Astrocyte (in vitro differentiated cells and primary cell): ENCODE measurements around the gene TM9SF1.

Source experiments
- EZH2 ChIP-seq: IDR thresholded peaks from 2 replicates; pipeline ENCODE4 v1.6.1; 2012; ENCODE audit warnings: mild to moderate bottlenecking, low read length, inconsistent platforms; ENCODE audit not compliant: insufficient read depth
- TF ChIP-seq, protein P1 (sequence below): IDR thresholded peaks from 2 replicates; pipeline ENCODE4 v1.5.1; 2011; ENCODE audit warnings: low read depth, mild to moderate bottlenecking, inconsistent platforms, low read length, moderate library complexity; ENCODE audit not compliant: insufficient read depth

DNA sequence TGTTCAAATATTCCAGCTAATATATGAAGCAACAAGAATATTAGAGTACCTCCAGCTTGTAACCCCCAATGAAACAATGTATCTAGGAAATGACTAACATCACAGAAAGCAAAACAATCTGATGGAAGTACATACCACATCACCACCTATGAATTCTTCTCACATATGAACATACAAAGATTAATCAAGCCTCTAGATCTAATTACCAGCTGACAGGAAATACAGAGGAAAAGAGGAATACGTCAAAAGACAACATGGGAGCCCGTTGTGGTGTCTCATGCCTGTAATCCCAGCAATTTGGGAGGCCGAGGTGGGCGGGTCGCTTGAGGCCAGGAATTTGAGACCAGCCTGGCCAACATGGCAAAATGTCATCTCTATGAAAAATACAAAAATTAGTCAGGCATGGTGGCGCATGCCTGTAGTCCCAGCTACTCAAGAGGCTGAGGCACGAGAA, 29.4 kb upstream of the TM9SF1 start:
- TF ChIP-seq, protein P1, sequence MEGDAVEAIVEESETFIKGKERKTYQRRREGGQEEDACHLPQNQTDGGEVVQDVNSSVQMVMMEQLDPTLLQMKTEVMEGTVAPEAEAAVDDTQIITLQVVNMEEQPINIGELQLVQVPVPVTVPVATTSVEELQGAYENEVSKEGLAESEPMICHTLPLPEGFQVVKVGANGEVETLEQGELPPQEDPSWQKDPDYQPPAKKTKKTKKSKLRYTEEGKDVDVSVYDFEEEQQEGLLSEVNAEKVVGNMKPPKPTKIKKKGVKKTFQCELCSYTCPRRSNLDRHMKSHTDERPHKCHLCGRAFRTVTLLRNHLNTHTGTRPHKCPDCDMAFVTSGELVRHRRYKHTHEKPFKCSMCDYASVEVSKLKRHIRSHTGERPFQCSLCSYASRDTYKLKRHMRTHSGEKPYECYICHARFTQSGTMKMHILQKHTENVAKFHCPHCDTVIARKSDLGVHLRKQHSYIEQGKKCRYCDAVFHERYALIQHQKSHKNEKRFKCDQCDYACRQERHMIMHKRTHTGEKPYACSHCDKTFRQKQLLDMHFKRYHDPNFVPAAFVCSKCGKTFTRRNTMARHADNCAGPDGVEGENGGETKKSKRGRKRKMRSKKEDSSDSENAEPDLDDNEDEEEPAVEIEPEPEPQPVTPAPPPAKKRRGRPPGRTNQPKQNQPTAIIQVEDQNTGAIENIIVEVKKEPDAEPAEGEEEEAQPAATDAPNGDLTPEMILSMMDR: no peak
- TF ChIP-seq EZH2: no peak
